CD14-positive monocyte (primary cell): ENCODE results near the gene C9orf72. TPM values are rescaled to one million over a fixed set of nuclear protein-coding genes. Genes with fewer than 3 reads are reported as not detected.
A peak's percentile ranks its signal among the peaks of the same experiment; 100 is the strongest.

Experiments
- DNase-seq, 3 donors: peaks; one replicate each; pipeline ENCODE4 v3.0.0-alpha.2; 2011 to 2022
- H2AFZ ChIP-seq: 2 replicates; pipeline ENCODE4 v1.6.0; 2012; ENCODE audit warnings: mild to moderate bottlenecking, low read depth, low read length, inconsistent platforms; ENCODE audit not compliant: insufficient read depth, poor library complexity, severe bottlenecking
- H3K27ac ChIP-seq, 2 donors: 1 replicate in 1 of 2; 2 replicates in 1 of 2; pipeline ENCODE4 v1.5.1; 2012 to 2013; ENCODE audit warnings: low read length in 2 of 2, control low read depth in 1 of 2, inconsistent platforms in 1 of 2, low read depth in 1 of 2, mild to moderate bottlenecking in 1 of 2
- H3K27me3 ChIP-seq, 2 donors: one replicate each; pipeline versions ENCODE4 v1.6.0 to v1.6.1; 2011 to 2013; ENCODE audit warnings: low read length in 2 of 2; ENCODE audit not compliant: control insufficient read depth in 2 of 2, insufficient read depth in 2 of 2
- H3K36me3 ChIP-seq, 2 donors: replicated peaks in 1 of 2; 1 replicate in 1 of 2; 2 replicates in 1 of 2; pipeline versions ENCODE4 v1.5.1 to v1.6.1; 2012 to 2013; ENCODE audit warnings: low read length in 2 of 2, control low read depth in 1 of 2, inconsistent platforms in 1 of 2, mild to moderate bottlenecking in 1 of 2; ENCODE audit not compliant: insufficient read depth in 2 of 2, control insufficient read depth in 1 of 2
- H3K4me1 ChIP-seq, 2 donors: 1 replicate in 1 of 2; 2 replicates in 1 of 2; pipeline versions ENCODE4 v1.5.1 to v1.6.1; 2012 to 2013; ENCODE audit warnings: low read length in 2 of 2, control low read depth in 1 of 2, inconsistent platforms in 1 of 2, mild to moderate bottlenecking in 1 of 2, moderate library complexity in 1 of 2; ENCODE audit not compliant: insufficient read depth in 2 of 2, control insufficient read depth in 1 of 2
- H3K4me2 ChIP-seq: replicated peaks from 2 replicates; pipeline ENCODE3; 2012; ENCODE audit warnings: low read length, moderate library complexity, mild to moderate bottlenecking; ENCODE audit not compliant: poor library complexity, severe bottlenecking; ENCODE audit errors: extremely low read depth
- H3K4me3 ChIP-seq, 3 experiments: fragments of 200-600 bp in 1 of 3; sonication (generic) in 1 of 3; replicated peaks in 1 of 3; 1 replicate in 2 of 3; 2 replicates in 1 of 3; pipeline ENCODE4 v1.5.1; 2011 to 2013; ENCODE audit warnings: low read length in 3 of 3, mild to moderate bottlenecking in 3 of 3, control low read depth in 2 of 3, low read depth in 2 of 3, inconsistent platforms in 1 of 3, moderate library complexity in 1 of 3
- H3K79me2 ChIP-seq: 2 replicates; pipeline ENCODE4 v1.6.0; 2012; ENCODE audit warnings: mild to moderate bottlenecking, control low read depth, inconsistent platforms, low read length, moderate library complexity; ENCODE audit not compliant: insufficient read depth
- H3K9ac ChIP-seq: 2 replicates; pipeline ENCODE4 v1.6.0; 2017; ENCODE audit warnings: low read length, mild to moderate bottlenecking; ENCODE audit not compliant: insufficient read depth, poor library complexity, severe bottlenecking
- H3K9me3 ChIP-seq, 2 donors: replicated peaks in 1 of 2; 1 replicate in 1 of 2; 2 replicates in 1 of 2; pipeline versions ENCODE4 v1.5.1 to v1.6.1; 2012 to 2013; ENCODE audit warnings: low read length in 2 of 2, control low read depth in 1 of 2; ENCODE audit not compliant: control insufficient read depth in 1 of 2, insufficient read depth in 1 of 2
- H4K20me1 ChIP-seq: 2 replicates; pipeline ENCODE4 v1.6.0; 2012; ENCODE audit warnings: mild to moderate bottlenecking, low read length, control low read depth, moderate library complexity; ENCODE audit not compliant: insufficient read depth
- H3K27ac Mint-ChIP-seq, 7 donors: one replicate each; pipeline ENCODE4 v1.8.0; 2020; ENCODE audit warnings: mild to moderate bottlenecking in 7 of 7, mixed read lengths in 7 of 7, moderate library complexity in 6 of 7, inconsistent platforms in 2 of 7
- H3K27me3 Mint-ChIP-seq, 3 donors: one replicate each; pipeline ENCODE4 v1.8.0; 2021 to 2022; ENCODE audit warnings: low read depth in 3 of 3, mild to moderate bottlenecking in 3 of 3, mixed read lengths in 3 of 3, moderate library complexity in 3 of 3, inconsistent platforms in 1 of 3
- H3K36me3 Mint-ChIP-seq, 2 donors: one replicate each; pipeline ENCODE4 v1.8.0; 2020; ENCODE audit warnings: mixed read lengths in 2 of 2, inconsistent platforms in 1 of 2, mild to moderate bottlenecking in 1 of 2
- H3K4me1 Mint-ChIP-seq: one replicate; pipeline ENCODE4 v1.8.0; 2020; ENCODE audit warnings: mild to moderate bottlenecking, mixed read lengths
- H3K4me3 Mint-ChIP-seq, 2 donors: one replicate each; pipeline ENCODE4 v1.8.0; 2020; ENCODE audit warnings: mild to moderate bottlenecking in 2 of 2, mixed read lengths in 2 of 2, moderate library complexity in 1 of 2
- H3K9me3 Mint-ChIP-seq, 7 donors: one replicate each; pipeline ENCODE4 v1.8.0; 2020 to 2022; ENCODE audit warnings: mixed read lengths in 7 of 7, mild to moderate bottlenecking in 6 of 7, moderate library complexity in 6 of 7, inconsistent platforms in 2 of 7
- CTCF ChIP-seq: fragments of 200-600 bp; IDR thresholded peaks from one replicate; pipeline ENCODE4 v1.8.0; 2022; ENCODE audit warnings: antibody characterized with exemption, mild to moderate bottlenecking
- WGBS: methylation state at CpG from one replicate; pipeline ENCODE4 v1.1.5; 2013; ENCODE audit warnings: missing lambda C conversion rate; ENCODE audit not compliant: insufficient coverage; 5-methylcytosine and 5-hydroxymethylcytosine counted together
- intact Hi-C, 2 donors: fragments of 100-400 bp; cut with micrococcal nuclease; formaldehyde crosslinking; loops; one replicate each; pipeline versions ENCODE4 v1.15.0 to v1.15.1; 2023
- polyA plus RNA-seq, 3 donors: library from polyadenylated mRNA; depleted of rRNA in 1 of 3; unstranded in 2 of 3; stranded (reverse) in 1 of 3; fragments of 300-500 nt in 2 of 3; fragments of >200 nt in 1 of 3; fragmentation: Illumina TruSeq in 2 of 3; gene quantifications; 1 replicate in 2 of 3; 2 replicates in 1 of 3; pipeline ENCODE4 v1.2.3, GENCODE V29; 2012 to 2021

C9orf72 gene
- polyA plus RNA-seq, 3 donors: 105 to 142 (median 128) TPM

- no peaks in the 10 kb centered on the region for H3K27me3 ChIP-seq
- peaks cover 7 to 11% (median 9%) of the 10 kb centered on the region in 7 donors for H3K9me3 Mint-ChIP-seq
- no peak overlapping the region for H2AFZ ChIP-seq
- intact Hi-C loops: no loop called here
- no peaks in the 10 kb centered on the region for H3K27me3 Mint-ChIP-seq
- peaks cover 4 to 6% of the 10 kb centered on the region in 2 donors for H3K9me3 ChIP-seq
- peaks cover 38% of the 10 kb centered on the region for H3K4me1 Mint-ChIP-seq
- H3K36me3 Mint-ChIP-seq: peaks cover 0 to 6% of the 10 kb centered on the region in 2 donors
- no peak for TF ChIP-seq CTCF
- H3K4me1 ChIP-seq: peaks cover 40 to 41% of the 10 kb centered on the region in 2 donors
- no peaks in the 10 kb centered on the region for H3K36me3 ChIP-seq
- peak overlapping the region in 2 of 7 donors; percentile 35 to 91 for H3K27ac Mint-ChIP-seq
- no peak overlapping the region for H3K4me3 Mint-ChIP-seq
- H3K4me3 ChIP-seq: no peak overlapping the region
- no peak overlapping the region for H3K9ac ChIP-seq
- no peak overlapping the region for H3K27ac ChIP-seq
- no peaks in the 10 kb centered on the region for H3K79me2 ChIP-seq
- no peak overlapping the region for H3K4me2 ChIP-seq
- WGBS: 94% methylated on average over 2 of the region's 2 CpGs
- H4K20me1 ChIP-seq: no peaks in the 10 kb centered on the region
- no peak for DNase-seq
Observed at GRCh38 chr9:27582794-27583193, 9.5 kb upstream of the C9orf72 start.

- no peaks in the 10 kb centered on the region for H3K27me3 Mint-ChIP-seq
- no peak for TF ChIP-seq CTCF
- Histone ChIP-seq H2AFZ (no peak overlapping the region), H4K20me1 (no peaks in the 10 kb centered on the region), H3K9me3 (peaks cover 4 to 6% of the 10 kb centered on the region in 2 donors), H3K79me2 (no peaks in the 10 kb centered on the region), H3K4me1 (peaks cover 30 to 31% of the 10 kb centered on the region in 2 donors), H3K4me2 (peak overlapping the region; percentile 25), H3K36me3 (no peaks in the 10 kb centered on the region), H3K4me3 (peak overlapping the region in 1 of 3 experiments; percentile 1), H3K27ac (peak overlapping the region; percentile 35 to 73), H3K27me3 (no peaks in the 10 kb centered on the region), H3K9ac (no peak overlapping the region)
- no peak overlapping the region for H3K4me3 Mint-ChIP-seq
- peaks cover 8 to 11% (median 9%) of the 10 kb centered on the region in 7 donors for H3K9me3 Mint-ChIP-seq
- H3K4me1 Mint-ChIP-seq: peaks cover 29% of the 10 kb centered on the region
- H3K27ac Mint-ChIP-seq: peak overlapping the region; percentile 74 to 92 (median 77)
- 0% methylated on average over 1 of the region's 1 CpG for WGBS
- intact Hi-C loops: no loop called here
- DNase-seq: peak in 1 of 3 donors; percentile 50
- peaks cover 0 to 6% of the 10 kb centered on the region in 2 donors for H3K36me3 Mint-ChIP-seq
Observed at GRCh38 chr9:27581826-27582225, 8.5 kb upstream of the C9orf72 start.
